ENCODE results near the gene ATP11A. TPM values are rescaled to one million over a fixed set of nuclear protein-coding genes. Genes with fewer than 3 reads are reported as not detected.
"Not testable (repeated sequence)": the region's sequence is repeated elsewhere in the genome, so short reads cannot be mapped to it uniquely, and the experiment has no call there.

The ATP11A gene
- total RNA-seq, 1 donor from 2014 or later: 80.6 TPM

DNA sequence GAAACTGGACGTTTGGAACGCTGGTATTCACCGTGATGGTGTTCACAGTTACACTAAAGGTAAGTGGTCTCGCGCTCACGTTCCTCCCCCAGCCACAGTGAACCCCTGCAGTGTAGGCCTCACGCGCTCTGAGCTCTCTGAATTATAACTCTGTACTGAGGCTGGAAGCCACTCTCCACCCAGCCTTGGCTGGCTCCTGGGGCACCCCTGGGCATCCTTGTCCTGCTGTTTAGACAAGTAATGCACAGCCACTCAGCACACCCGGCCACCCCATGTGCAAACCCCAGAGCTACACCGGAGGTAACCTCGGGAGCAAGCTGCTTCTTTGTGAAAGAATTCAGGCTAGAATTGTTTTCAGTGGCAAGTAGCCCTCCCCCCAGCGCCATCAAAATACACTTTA, 181.9 kb downstream of the ATP11A start:
- no peak overlapping the region for H3K27ac Mint-ChIP-seq
- peaks cover 15% of the 10 kb centered on the region for H3K9me3 Mint-ChIP-seq
- peaks cover 58% of the 10 kb centered on the region for H3K36me3 Mint-ChIP-seq (ENCODE audit: low read depth)
- no peaks in the 10 kb centered on the region for H3K27me3 Mint-ChIP-seq
- peaks cover 14% of the 10 kb centered on the region for H3K4me1 Mint-ChIP-seq
- no peak for DNase-seq
- H3K4me3 Mint-ChIP-seq: no peak overlapping the region
- intact Hi-C loops (cut with micrococcal nuclease): loop anchor here (5.0 kb wide), 1 partner anchor 179 kb away; the partner anchor contains the start of gene ATP11A

DNA sequence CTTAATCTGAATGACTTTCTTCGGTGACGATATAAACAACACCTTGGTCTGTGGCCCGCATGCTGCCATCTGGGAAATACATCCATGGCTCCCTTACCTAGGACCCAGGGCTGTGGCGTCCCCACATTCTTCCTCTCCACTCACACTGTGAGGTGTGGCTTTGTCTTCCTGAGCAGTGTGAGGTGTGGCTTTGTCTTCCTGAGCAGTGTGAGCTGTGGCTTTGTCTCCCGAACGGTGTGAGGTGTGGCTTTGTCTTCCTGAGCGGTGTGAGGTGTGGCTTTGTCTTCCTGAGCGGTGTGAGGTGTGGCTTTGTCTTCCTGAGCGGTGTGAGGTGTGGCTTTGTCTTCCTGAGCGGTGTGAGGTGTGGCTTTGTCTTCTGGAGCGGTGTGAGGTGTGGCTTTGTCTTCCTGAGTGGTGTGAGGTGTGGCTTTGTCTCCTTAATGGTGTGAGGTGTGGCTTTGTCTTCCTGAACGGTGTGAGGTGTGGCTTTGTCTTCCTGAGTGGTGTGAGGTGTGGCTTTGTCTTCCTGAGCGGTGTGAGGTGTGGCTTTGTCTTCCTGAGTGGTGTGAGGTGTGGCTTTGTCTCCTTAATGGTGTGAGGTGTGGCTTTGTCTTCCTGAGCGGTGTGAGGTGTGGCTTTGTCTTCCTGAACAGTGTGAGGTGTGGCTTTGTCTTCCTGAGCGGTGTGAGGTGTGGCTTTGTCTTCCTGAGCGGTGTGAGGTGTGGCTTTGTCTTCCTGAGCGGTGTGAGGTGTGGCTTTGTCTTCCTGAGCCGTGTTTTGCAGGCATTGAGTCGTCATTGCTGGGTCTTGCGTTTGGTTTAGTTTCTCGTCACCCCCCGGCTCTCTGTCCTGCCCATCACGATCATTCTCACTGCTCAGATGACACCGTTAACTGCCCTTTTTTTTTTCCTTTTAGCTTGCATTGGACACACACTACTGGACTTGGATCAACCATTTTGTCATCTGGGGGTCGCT, 183.1 kb downstream of the ATP11A start:
- H3K27me3 Mint-ChIP-seq, H3K4me3 Mint-ChIP-seq: not testable (repeated sequence)
- DNase-seq: peak; percentile 77
- peaks cover 15% of the 10 kb centered on the region for H3K9me3 Mint-ChIP-seq
- peaks cover 14% of the 10 kb centered on the region for H3K4me1 Mint-ChIP-seq
- peak overlapping the region; percentile 61 for H3K27ac Mint-ChIP-seq
- intact Hi-C loops (cut with micrococcal nuclease): loop anchor here (5.0 kb wide), 1 partner anchor 181 kb away; the partner anchor contains the start of gene ATP11A
- H3K36me3 Mint-ChIP-seq (ENCODE audit: low read depth): peaks cover 51% of the 10 kb centered on the region

DNA sequence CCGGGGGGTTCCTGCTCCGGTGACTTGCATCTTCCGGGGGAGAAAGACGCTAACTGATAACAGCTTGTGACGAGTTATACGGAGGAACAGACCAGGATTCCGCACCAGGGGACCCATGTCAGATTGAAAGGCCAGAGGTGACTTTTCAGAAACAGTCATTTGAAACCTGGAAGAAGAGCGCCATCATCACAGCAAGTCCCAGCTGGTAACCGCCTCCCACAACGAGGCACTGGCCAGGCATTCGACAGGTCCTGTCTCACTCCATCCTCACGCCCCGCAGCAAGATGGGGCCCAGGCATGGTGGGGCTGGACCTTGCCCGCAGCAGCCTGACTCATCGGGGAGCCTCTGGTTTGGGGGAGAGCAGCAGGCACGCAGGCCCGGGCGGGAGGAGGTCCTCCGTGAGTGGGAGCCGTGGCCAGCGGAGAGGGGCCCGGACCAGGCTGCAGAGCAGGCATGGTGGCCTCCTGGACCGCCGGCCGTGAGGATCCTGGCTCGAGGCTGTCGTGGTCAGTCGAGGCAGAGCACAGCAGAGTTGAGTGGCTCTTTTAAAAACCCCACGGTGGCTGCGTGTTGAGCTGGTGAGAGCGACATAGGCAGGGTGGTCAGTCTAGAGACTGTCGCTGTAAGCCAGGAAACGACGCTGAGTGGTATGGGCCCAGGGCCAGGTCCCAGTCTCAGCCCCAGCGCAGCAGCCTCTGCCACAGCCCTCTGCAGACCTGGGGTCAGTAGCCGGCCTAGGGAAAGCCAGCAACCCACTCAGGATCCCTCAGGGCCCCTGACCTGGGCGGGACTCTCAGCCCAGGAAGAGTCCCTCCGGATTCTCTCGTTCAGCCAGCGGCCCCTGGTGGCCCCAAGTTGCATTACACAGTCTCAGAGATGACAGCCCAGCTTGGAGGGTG, 184.3 kb downstream of the ATP11A start:
- H3K4me1 Mint-ChIP-seq: peaks cover 14% of the 10 kb centered on the region
- intact Hi-C loops (cut with micrococcal nuclease): loop anchor here (1.0 to 5.0 kb wide), 2 partner anchors 182 to 234 kb away; partner anchors contain the start of gene ATP11A
- peak; percentile 86 for DNase-seq
- H3K4me3 Mint-ChIP-seq: no peak overlapping the region
- peaks cover 47% of the 10 kb centered on the region for H3K36me3 Mint-ChIP-seq (ENCODE audit: low read depth)
- peaks cover 7% of the 10 kb centered on the region for H3K9me3 Mint-ChIP-seq
- H3K27me3 Mint-ChIP-seq: no peaks in the 10 kb centered on the region
- peak overlapping the region; percentile 61 for H3K27ac Mint-ChIP-seq

GRCh38 chr13:112874751-112875300, 185.0 kb downstream of the ATP11A start:
- no peak overlapping the region for H3K4me3 Mint-ChIP-seq
- H3K27me3 Mint-ChIP-seq: no peaks in the 10 kb centered on the region
- H3K9me3 Mint-ChIP-seq: peaks cover 7% of the 10 kb centered on the region
- DNase-seq: no peak
- peaks cover 43% of the 10 kb centered on the region for H3K36me3 Mint-ChIP-seq (ENCODE audit: low read depth)
- peaks cover 14% of the 10 kb centered on the region for H3K4me1 Mint-ChIP-seq
- no peak overlapping the region for H3K27ac Mint-ChIP-seq
- intact Hi-C loops (cut with micrococcal nuclease): loop anchor here (1.0 to 5.0 kb wide), 2 partner anchors 183 to 235 kb away; partner anchors contain the start of gene ATP11A

DNA sequence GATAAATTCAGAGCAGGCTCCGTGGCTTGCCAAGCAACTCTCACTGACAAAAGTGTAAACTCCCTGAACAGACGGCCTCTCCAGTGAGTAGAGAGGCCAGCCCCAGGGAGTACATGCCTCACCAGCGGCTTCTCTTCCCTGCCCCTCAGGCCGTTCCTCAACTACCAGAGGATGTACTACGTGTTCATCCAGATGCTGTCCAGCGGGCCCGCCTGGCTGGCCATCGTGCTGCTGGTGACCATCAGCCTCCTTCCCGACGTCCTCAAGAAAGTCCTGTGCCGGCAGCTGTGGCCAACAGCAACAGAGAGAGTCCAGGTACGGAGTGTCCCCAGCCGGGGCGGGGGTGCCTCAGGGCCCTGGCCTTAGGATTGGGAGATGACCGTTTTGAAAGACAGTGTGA, 185.8 kb downstream of the ATP11A start:
- H3K27me3 Mint-ChIP-seq: no peaks in the 10 kb centered on the region
- peaks cover 7% of the 10 kb centered on the region for H3K9me3 Mint-ChIP-seq
- no peak for DNase-seq
- no peak overlapping the region for H3K4me3 Mint-ChIP-seq
- peaks cover 42% of the 10 kb centered on the region for H3K36me3 Mint-ChIP-seq (ENCODE audit: low read depth)
- no peak overlapping the region for H3K27ac Mint-ChIP-seq
- peaks cover 14% of the 10 kb centered on the region for H3K4me1 Mint-ChIP-seq
- intact Hi-C loops (cut with micrococcal nuclease): no loop called here

DNA sequence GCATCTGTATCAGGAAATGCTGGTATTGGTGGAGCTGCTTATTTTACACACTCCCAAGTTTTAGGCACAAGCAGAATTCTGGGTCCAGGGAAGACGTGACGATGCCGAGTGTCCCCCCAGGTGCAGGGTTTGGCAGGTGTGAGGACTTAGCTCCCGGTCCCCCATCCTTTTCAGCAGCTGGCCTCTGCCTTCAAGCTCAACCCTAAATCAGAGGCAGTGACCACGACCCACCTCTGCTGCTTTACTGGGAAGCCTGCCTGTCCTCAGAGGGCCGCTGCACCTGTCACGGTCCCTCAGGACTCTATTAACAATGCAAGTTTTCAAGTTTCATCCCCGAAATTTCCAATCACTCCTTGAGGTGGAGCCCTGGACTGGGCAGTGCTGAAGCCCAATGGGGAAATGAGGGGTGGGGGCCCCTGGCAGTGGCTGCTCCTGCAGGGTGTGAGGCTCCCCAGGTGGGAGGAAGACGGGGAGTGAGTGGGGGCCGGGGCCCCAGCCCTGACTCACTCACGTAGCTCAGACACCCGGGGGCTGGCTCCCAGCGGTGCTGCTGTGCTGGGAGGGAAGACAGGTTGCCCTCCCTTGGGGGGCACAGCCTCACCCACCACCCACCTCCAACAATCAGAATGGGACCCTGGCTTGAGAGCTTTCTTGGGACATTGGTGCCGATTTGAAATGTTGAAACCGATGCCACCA, 186.6 kb downstream of the ATP11A start:
- peaks cover 7% of the 10 kb centered on the region for H3K9me3 Mint-ChIP-seq
- H3K27me3 Mint-ChIP-seq: no peaks in the 10 kb centered on the region
- H3K4me1 Mint-ChIP-seq: peaks cover 14% of the 10 kb centered on the region
- intact Hi-C loops (cut with micrococcal nuclease): no loop called here
- DNase-seq: no peak
- no peak overlapping the region for H3K4me3 Mint-ChIP-seq
- no peak overlapping the region for H3K27ac Mint-ChIP-seq
- peaks cover 36% of the 10 kb centered on the region for H3K36me3 Mint-ChIP-seq (ENCODE audit: low read depth)

GRCh38 chr13:112877066-112877465, 187.2 kb downstream of the ATP11A start:
- intact Hi-C loops (cut with micrococcal nuclease): no loop called here
- Mint-ChIP-seq H3K9me3 (peaks cover 7% of the 10 kb centered on the region), H3K4me3 (no peak overlapping the region)

GRCh38 chr13:112877539-112877938, 187.7 kb downstream of the ATP11A start:
- DNase-seq: no peak
- Mint-ChIP-seq H3K4me1 (peaks cover 12% of the 10 kb centered on the region), H3K36me3 (ENCODE audit: low read depth) (peaks cover 32% of the 10 kb centered on the region), H3K27ac (no peak overlapping the region), H3K4me3 (no peak overlapping the region), H3K9me3 (peaks cover 7% of the 10 kb centered on the region), H3K27me3 (no peaks in the 10 kb centered on the region)
- intact Hi-C loops (cut with micrococcal nuclease): no loop called here

More at GRCh38 chr13:112877066-112877465, 187.2 kb downstream of the ATP11A start:
- Mint-ChIP-seq H3K36me3 (ENCODE audit: low read depth) (peaks cover 32% of the 10 kb centered on the region), H3K4me1 (peaks cover 13% of the 10 kb centered on the region), H3K27ac (no peak overlapping the region), H3K27me3 (no peaks in the 10 kb centered on the region)
- DNase-seq: no peak

- no peak for DNase-seq
- Mint-ChIP-seq H3K9me3 (peaks cover 5% of the 10 kb centered on the region), H3K27me3 (no peaks in the 10 kb centered on the region), H3K27ac (no peak overlapping the region), H3K4me1 (peaks cover 5% of the 10 kb centered on the region), H3K36me3 (ENCODE audit: low read depth) (peaks cover 30% of the 10 kb centered on the region), H3K4me3 (no peak overlapping the region)
- intact Hi-C loops (cut with micrococcal nuclease): no loop called here
These were observed 188.4 kb downstream of the ATP11A start for GRCh38 chr13:112877976-112878955.

DNA sequence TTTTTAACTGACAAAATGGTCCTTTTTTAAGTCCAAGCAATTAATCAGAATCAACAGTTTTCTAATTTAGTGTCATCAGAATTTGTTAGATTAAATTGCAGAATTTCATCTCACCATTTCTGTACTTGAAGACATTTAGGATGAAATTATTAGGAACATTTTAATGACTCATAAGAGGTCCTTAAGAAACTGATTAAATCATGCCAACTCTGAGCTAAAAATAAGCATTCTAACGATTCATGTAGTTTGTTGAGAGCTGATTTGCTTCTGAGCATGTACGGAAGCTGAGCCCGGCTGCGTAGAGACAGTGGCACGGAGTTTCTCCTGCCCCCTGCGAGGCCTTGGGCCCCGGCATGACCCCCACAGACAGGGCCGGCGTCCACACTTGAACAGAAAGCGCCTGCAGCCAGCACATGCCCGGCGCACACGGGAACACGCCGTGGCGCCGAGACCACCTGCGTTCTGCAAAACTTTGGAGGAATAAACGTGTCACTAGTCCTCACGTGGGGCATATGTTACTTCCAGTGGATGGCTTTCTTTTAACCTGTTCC, 189.5 kb downstream of the ATP11A start:
- Mint-ChIP-seq H3K36me3 (ENCODE audit: low read depth) (peaks cover 25% of the 10 kb centered on the region), H3K4me1 (no peaks in the 10 kb centered on the region), H3K27ac (no peak overlapping the region), H3K4me3 (no peak overlapping the region), H3K27me3 (no peaks in the 10 kb centered on the region), H3K9me3 (no peaks in the 10 kb centered on the region)
- intact Hi-C loops (cut with micrococcal nuclease): no loop called here
- DNase-seq: no peak

GRCh38 chr13:112880221-112880641, 190.4 kb downstream of the ATP11A start:
- Mint-ChIP-seq H3K9me3 (no peaks in the 10 kb centered on the region), H3K4me3 (no peak overlapping the region), H3K36me3 (ENCODE audit: low read depth) (peaks cover 22% of the 10 kb centered on the region), H3K27me3 (no peaks in the 10 kb centered on the region), H3K27ac (no peak overlapping the region), H3K4me1 (no peaks in the 10 kb centered on the region)
- no peak for DNase-seq
- intact Hi-C loops (cut with micrococcal nuclease): no loop called here

DNA sequence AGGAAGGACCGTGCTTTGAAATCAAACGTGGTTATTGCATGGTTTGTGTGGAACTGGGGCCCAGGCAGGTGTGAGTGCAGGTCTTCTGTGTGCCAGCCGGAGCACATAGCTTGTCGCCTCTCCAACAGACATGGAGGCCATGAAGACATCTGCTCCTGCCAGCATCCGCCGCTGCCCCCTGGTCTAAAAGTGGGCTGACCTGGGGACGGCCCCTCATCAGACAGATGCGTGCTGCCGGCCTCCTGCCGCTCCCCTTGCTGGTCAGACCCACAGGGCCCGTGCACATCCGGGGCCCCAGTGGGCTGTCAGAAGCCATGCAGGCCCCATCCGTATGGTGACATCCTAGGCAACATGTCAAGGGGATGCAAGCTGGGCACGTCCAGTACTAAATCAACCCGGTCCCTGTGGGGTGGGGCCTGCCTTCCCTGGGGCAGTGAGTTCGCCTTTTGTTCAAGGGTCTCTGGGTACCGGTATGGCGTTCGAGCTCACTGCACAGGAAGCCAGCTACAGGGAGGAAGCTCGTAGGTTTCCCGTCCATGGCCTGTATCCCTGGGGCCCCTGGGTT, 191.2 kb downstream of the ATP11A start:
- intact Hi-C loops (cut with micrococcal nuclease): no loop called here
- peaks cover 15% of the 10 kb centered on the region for H3K36me3 Mint-ChIP-seq (ENCODE audit: low read depth)
- no peaks in the 10 kb centered on the region for H3K27me3 Mint-ChIP-seq
- no peak overlapping the region for H3K4me3 Mint-ChIP-seq
- no peaks in the 10 kb centered on the region for H3K9me3 Mint-ChIP-seq
- H3K4me1 Mint-ChIP-seq: no peaks in the 10 kb centered on the region
- H3K27ac Mint-ChIP-seq: no peak overlapping the region
- DNase-seq: no peak
